SK-N-MC (cell line): Measurements from ENCODE around the gene IFNG.

Experiments
- EZH2 ChIP-seq: fragments of 200-600 bp; sonication (generic); IDR thresholded peaks from one replicate; pipeline ENCODE4 v1.6.1; 2017; ENCODE audit warnings: antibody characterized with exemption
- POLR2AphosphoS5 ChIP-seq: IDR thresholded peaks from 2 replicates; pipeline ENCODE4 v1.6.1; 2012; ENCODE audit warnings: mild to moderate bottlenecking, low read depth, low read length, borderline replicate concordance

DNA sequence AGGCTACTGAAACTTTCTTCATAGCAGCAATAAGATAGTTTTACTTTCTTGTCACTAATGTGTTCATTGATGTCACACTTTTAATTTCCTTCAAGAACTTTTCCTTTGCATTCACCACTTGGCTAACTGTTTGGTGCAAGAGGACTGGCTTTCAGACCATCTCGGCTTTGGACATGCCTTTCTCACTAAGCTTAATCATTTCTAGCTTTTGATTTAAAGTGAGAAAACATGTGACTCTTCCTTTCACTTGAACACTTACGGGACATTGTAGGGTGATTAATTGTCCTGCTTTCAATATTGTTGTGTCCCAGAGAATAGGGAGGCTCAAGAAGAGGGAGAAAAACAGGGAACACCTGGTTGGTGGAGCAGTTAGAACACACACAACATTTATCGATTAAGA lies 41.9 kb downstream of the IFNG start:
- TF ChIP-seq POLR2AphosphoS5 (no peak), EZH2 (no peak)
